Activated B cell treated with CpG ODN at 0.5 μM for 24 hours (primary cell): ENCODE data around the gene MICU1. TPM values are rescaled to one million over a fixed set of nuclear protein-coding genes. Genes with fewer than 3 reads are reported as not detected.
"Not testable (repeated sequence)": the region's sequence is repeated elsewhere in the genome, so short reads cannot be mapped to it uniquely, and the experiment has no call there.

ENCODE experiments used
- ATAC-seq: fragments of 200-7000 bp; cut with Tn5 transposase; one replicate; pipeline ENCODE4 v1.10.0; 2021; ENCODE audit warnings: low read depth, mild to moderate bottlenecking, moderate library complexity
- CTCF ChIA-PET: fragments of 350-600 bp; sonication (Branson Sonifier 250); formaldehyde crosslinking; loops from one replicate; lab custom pipeline; 2021; ENCODE audit warnings: antibody characterized with exemption; lab: Charles Lee
- POLR2A ChIA-PET: fragments of 350-600 bp; sonication (Branson Sonifier 250); formaldehyde crosslinking; loops from one replicate; lab custom pipeline; 2021; ENCODE audit warnings: antibody characterized with exemption; lab: Charles Lee
- DNase-seq: peaks from one replicate; pipeline ENCODE4 v3.0.0; 2022
- H3K27ac Mint-ChIP-seq: one replicate; pipeline ENCODE4 v1.8.0; 2020; ENCODE audit warnings: mixed read lengths
- H3K27me3 Mint-ChIP-seq: one replicate; pipeline ENCODE4 v1.8.0; 2021; ENCODE audit warnings: mixed read lengths
- H3K36me3 Mint-ChIP-seq: one replicate; pipeline ENCODE4 v1.8.0; 2021; ENCODE audit warnings: low read depth, mixed read lengths
- H3K4me1 Mint-ChIP-seq: one replicate; pipeline ENCODE4 v1.8.0; 2021; ENCODE audit warnings: mixed read lengths
- H3K4me3 Mint-ChIP-seq: one replicate; pipeline ENCODE4 v1.8.0; 2020; ENCODE audit warnings: mild to moderate bottlenecking, mixed read lengths
- H3K9me3 Mint-ChIP-seq: one replicate; pipeline ENCODE4 v1.8.0; 2020; ENCODE audit warnings: mixed read lengths
- intact Hi-C: fragments of 100-400 bp; cut with micrococcal nuclease; formaldehyde crosslinking; loops from one replicate; pipeline ENCODE4 v1.15.1; 2024
- total RNA-seq: library from RNA; stranded (reverse); gene quantifications from 2 replicates; pipeline ENCODE4 v1.2.3, GENCODE V29; 2022
- TF ChIP-seq, protein P1 (sequence below): fragments of 200-600 bp; IDR thresholded peaks from one replicate; pipeline ENCODE4 v1.8.0; 2022; ENCODE audit warnings: antibody characterized with exemption, mild to moderate bottlenecking

The MICU1 gene
- total RNA-seq, 1 donor from 2014 or later: 27.4 TPM

DNA sequence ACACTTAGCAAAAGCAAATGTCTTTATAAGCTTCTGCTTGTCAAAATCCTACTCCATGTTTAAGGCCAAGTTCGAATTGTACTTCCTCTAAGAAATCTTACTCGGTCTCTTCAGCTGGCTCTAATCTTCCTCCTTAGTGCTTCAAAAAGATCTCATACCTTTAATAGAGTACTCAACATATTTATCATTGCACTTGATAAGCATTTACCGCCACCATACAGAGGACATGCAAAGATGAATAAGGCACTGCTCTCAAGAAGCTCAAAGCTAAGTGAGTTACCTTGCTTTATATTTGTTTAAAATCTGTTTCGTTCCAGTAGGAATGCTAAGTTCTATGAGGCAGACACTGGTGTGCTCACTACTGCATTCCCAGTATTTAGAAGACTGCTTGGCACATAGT lies 209.2 kb downstream of the MICU1 start:
- H3K27me3 Mint-ChIP-seq: no peaks in the 10 kb centered on the region
- POLR2A ChIA-PET: no interaction called here
- DNase-seq: no peak
- CTCF ChIA-PET: interaction anchor here (0.6 kb wide), 1 partner anchor 15 kb away, joined by 3 read pairs; no protein-coding TSS in a partner anchor
- H3K9me3 Mint-ChIP-seq: peaks cover 4% of the 10 kb centered on the region
- intact Hi-C loops: no loop called here
- peaks cover 56% of the 10 kb centered on the region for H3K36me3 Mint-ChIP-seq
- no peak overlapping the region for H3K4me3 Mint-ChIP-seq
- no peak for ATAC-seq
- TF ChIP-seq, protein P1, sequence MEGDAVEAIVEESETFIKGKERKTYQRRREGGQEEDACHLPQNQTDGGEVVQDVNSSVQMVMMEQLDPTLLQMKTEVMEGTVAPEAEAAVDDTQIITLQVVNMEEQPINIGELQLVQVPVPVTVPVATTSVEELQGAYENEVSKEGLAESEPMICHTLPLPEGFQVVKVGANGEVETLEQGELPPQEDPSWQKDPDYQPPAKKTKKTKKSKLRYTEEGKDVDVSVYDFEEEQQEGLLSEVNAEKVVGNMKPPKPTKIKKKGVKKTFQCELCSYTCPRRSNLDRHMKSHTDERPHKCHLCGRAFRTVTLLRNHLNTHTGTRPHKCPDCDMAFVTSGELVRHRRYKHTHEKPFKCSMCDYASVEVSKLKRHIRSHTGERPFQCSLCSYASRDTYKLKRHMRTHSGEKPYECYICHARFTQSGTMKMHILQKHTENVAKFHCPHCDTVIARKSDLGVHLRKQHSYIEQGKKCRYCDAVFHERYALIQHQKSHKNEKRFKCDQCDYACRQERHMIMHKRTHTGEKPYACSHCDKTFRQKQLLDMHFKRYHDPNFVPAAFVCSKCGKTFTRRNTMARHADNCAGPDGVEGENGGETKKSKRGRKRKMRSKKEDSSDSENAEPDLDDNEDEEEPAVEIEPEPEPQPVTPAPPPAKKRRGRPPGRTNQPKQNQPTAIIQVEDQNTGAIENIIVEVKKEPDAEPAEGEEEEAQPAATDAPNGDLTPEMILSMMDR: no peak
- H3K4me1 Mint-ChIP-seq: no peaks in the 10 kb centered on the region
- no peak overlapping the region for H3K27ac Mint-ChIP-seq

DNA sequence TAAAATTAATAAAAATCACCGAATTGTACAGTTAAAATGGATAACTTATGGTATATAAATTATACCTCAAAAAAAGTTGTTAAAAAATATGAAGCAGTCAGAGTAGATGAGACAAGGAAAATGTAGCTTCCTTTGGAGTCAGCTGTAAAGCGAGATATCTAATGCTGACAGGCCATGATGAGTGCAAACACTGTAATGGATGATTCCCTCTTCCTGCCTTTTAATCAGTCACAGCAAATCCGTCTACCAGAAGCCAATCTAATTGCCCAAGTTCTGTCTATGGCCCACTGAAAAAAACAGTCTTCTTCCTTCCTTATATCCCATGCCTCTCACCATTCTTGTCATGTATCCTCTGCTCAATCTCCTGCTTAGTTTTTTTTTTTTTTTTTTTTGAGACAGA lies 211.2 kb downstream of the MICU1 start:
- CTCF ChIA-PET: no interaction called here
- intact Hi-C loops: no loop called here
- Mint-ChIP-seq H3K4me3 (no peak overlapping the region), H3K36me3 (peaks cover 43% of the 10 kb centered on the region), H3K27ac (no peak overlapping the region), H3K9me3 (peaks cover 4% of the 10 kb centered on the region), H3K27me3 (no peaks in the 10 kb centered on the region), H3K4me1 (no peaks in the 10 kb centered on the region)
- ATAC-seq (no peak), DNase-seq (no peak)
- TF ChIP-seq, protein P1: no peak
- POLR2A ChIA-PET: interaction anchor here (0.7 kb wide), 1 partner anchor 18 kb away, joined by 5 read pairs; no protein-coding TSS in a partner anchor

DNA sequence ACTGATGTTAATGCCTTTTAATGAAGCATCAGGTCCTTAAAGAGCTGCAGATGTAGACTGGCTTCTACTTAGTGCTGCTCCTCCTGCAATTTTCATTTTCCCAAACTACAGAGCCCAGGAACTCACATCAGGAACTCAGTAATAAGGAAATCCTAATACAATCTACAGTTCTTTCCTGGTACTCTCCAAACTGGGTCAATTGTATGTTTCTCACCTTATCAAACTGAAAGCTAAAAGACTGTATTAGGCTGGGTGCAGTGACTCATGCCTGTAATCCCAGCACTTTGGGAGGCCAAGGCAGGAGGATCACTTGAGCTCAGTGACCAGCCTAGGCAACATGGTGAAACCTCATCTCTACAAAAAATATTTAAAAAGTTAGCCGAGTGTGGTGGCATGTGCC lies 216.7 kb downstream of the MICU1 start:
- Mint-ChIP-seq H3K27ac (no peak overlapping the region), H3K4me1 (peaks cover 14% of the 10 kb centered on the region), H3K36me3 (peaks cover 21% of the 10 kb centered on the region), H3K27me3 (no peaks in the 10 kb centered on the region), H3K4me3 (no peak overlapping the region), H3K9me3 (no peaks in the 10 kb centered on the region)
- DNase-seq (no peak), ATAC-seq (no peak)
- POLR2A ChIA-PET: no interaction called here
- intact Hi-C loops: no loop called here
- TF ChIP-seq, protein P1: no peak
- CTCF ChIA-PET: no interaction called here

DNA sequence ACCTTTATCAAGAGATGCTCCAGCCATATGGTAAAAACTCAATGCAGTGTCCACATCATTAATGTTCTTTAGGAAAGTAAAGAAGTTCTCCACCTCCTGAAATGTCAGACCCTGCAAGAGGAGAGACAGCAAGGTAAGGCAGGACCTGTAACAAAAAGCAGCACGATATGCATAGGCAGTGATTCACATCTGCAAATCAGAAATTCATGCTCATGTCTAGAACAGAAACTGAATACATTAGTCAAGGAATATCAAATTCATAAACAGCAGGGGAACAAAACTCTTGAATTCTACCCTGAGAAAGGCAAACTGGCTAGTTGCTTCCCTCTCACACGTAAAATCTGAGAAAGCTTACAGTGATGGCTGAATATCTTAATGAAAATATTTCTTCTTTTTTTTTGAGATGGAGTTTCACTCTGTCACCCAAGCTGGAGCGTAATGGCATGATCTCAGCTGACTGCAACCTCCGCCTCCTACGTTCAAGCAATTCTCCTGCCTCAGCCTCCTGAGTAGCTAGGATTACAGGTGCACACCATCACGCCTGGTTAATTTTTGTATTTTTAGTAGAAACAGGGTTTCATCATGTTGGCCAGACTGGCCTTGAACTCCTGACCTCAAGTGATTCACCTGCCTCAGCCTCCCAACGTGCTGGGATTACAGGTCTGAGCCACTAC lies 217.8 kb downstream of the MICU1 start:
- Mint-ChIP-seq H3K4me1 (peaks cover 14% of the 10 kb centered on the region), H3K36me3 (peaks cover 18% of the 10 kb centered on the region), H3K27ac (peak overlapping the region; percentile 43), H3K27me3 (no peaks in the 10 kb centered on the region), H3K4me3 (no peak overlapping the region), H3K9me3 (no peaks in the 10 kb centered on the region)
- intact Hi-C loops: no loop called here
- ATAC-seq (peak; percentile 34), DNase-seq (no peak)
- TF ChIP-seq, protein P1: no peak
- CTCF ChIA-PET: no interaction called here
- POLR2A ChIA-PET: no interaction called here

DNA sequence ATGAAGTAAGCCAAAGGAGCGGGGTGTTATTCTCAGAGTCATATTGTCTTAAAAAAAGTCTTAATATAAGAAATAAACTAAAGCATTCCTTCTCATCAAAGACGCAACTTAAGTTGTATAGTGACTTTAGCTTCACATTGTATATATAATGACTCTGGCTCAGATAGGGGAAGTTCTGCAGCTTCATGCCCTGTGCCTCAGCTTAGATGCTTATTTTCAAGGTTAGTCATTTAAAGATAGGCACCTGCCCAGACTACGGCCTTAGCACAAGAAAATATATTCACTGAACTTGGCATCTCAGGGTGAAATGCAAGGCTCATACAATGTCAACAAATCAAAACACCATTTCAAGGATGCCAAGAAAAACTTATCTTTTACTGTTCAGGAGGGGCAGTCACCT lies 218.4 kb downstream of the MICU1 start:
- H3K9me3 Mint-ChIP-seq: no peaks in the 10 kb centered on the region
- H3K4me3 Mint-ChIP-seq: no peak overlapping the region
- CTCF ChIA-PET: no interaction called here
- DNase-seq: no peak
- peaks cover 21% of the 10 kb centered on the region for H3K36me3 Mint-ChIP-seq
- intact Hi-C loops: no loop called here
- H3K4me1 Mint-ChIP-seq: peaks cover 14% of the 10 kb centered on the region
- no peaks in the 10 kb centered on the region for H3K27me3 Mint-ChIP-seq
- TF ChIP-seq, protein P1: no peak
- POLR2A ChIA-PET: no interaction called here
- ATAC-seq: peak; percentile 64
- H3K27ac Mint-ChIP-seq: peak overlapping the region; percentile 43

DNA sequence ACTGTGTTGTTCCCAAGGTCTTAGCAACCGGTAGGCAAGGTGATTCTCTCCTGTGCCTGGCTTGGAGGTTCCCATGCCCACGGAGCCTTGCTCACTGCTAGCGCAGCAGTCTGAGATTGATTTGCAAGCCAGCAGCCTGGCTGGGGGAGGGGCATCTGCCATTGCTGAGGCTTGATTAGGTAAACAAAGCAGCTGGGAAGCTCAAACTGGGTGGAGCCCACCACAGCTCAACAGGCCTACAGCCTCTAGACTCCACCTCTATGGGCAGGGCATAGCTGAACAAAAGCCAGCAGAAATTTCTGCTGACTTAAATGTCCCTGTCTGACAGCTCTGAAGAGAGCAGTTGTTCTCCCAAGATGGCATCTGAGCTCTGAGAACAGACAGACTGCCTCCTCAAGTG lies 230.3 kb downstream of the MICU1 start:
- not testable (repeated sequence) for H3K9me3 Mint-ChIP-seq, ATAC-seq, H3K27ac Mint-ChIP-seq

More for the DNA sequence above, 230.3 kb downstream of the MICU1 start:
- peaks cover 35% of the 10 kb centered on the region for H3K36me3 Mint-ChIP-seq
- DNase-seq, H3K4me1 Mint-ChIP-seq, H3K4me3 Mint-ChIP-seq, CTCF ChIA-PET, POLR2A ChIA-PET, intact Hi-C loops, H3K27me3 Mint-ChIP-seq: not testable (repeated sequence)
